Measurements from ENCODE around the gene PRDM11.

PRDM11 gene

GRCh38 chr11:45133878-45134277 lies 12.6 kb upstream of the PRDM11 start:
- Histone ChIP-seq H3K4me1 (no peaks in the 10 kb centered on the region), H3K36me3 (no peaks in the 10 kb centered on the region), H3K4me3 (ENCODE audit: low read depth, low read length) (no peak overlapping the region), H3K27me3 (no peaks in the 10 kb centered on the region), H3K9me3 (no peaks in the 10 kb centered on the region)
- no peak for DNase-seq
- no peak for TF ChIP-seq CTCF (IDR thresholded peaks at IDR 0.05; ENCODE audit: low read depth, low read length)

GRCh38 chr11:45141171-45141570 lies 5.3 kb upstream of the PRDM11 start:
- DNase-seq = no peak
- no peaks in the 10 kb centered on the region for H3K27me3 ChIP-seq
- no peak for TF ChIP-seq CTCF (IDR thresholded peaks at IDR 0.05; ENCODE audit: low read depth, low read length)
- no peaks in the 10 kb centered on the region for H3K9me3 ChIP-seq
- H3K4me3 ChIP-seq (ENCODE audit: low read depth, low read length) = no peak overlapping the region
- no peaks in the 10 kb centered on the region for H3K36me3 ChIP-seq
- H3K4me1 ChIP-seq = no peaks in the 10 kb centered on the region

GRCh38 chr11:45141631-45142030 lies 4.8 kb upstream of the PRDM11 start:
- no peaks in the 10 kb centered on the region for H3K9me3 ChIP-seq

GRCh38 chr11:45142241-45143055 lies 4.0 kb upstream of the PRDM11 start:
- Histone ChIP-seq H3K4me3 (ENCODE audit: low read depth, low read length) (no peak overlapping the region), H3K4me1 (no peaks in the 10 kb centered on the region), H3K9me3 (no peaks in the 10 kb centered on the region), H3K36me3 (no peaks in the 10 kb centered on the region), H3K27me3 (no peaks in the 10 kb centered on the region)
- no peak for DNase-seq
- no peak for TF ChIP-seq CTCF (IDR thresholded peaks at IDR 0.05; ENCODE audit: low read depth, low read length)

More at GRCh38 chr11:45141631-45142030, 4.8 kb upstream of the PRDM11 start:
- Histone ChIP-seq H3K27me3 (no peaks in the 10 kb centered on the region), H3K4me1 (no peaks in the 10 kb centered on the region), H3K4me3 (ENCODE audit: low read depth, low read length) (no peak overlapping the region), H3K36me3 (no peaks in the 10 kb centered on the region)
- no peak for TF ChIP-seq CTCF (IDR thresholded peaks at IDR 0.05; ENCODE audit: low read depth, low read length)
- DNase-seq = no peak

- H3K4me1 ChIP-seq = no peaks in the 10 kb centered on the region
- no peaks in the 10 kb centered on the region for H3K9me3 ChIP-seq
- TF ChIP-seq CTCF (IDR thresholded peaks at IDR 0.05; ENCODE audit: low read depth, low read length) = no peak
- no peaks in the 10 kb centered on the region for H3K27me3 ChIP-seq
- H3K4me3 ChIP-seq (ENCODE audit: low read depth, low read length) = no peak overlapping the region
- DNase-seq = no peak
- no peaks in the 10 kb centered on the region for H3K36me3 ChIP-seq
Measured at GRCh38 chr11:45143494-45143893, 2.9 kb upstream of the PRDM11 start.

All from BE2C (cell line).